Measurements from ENCODE around the gene TOMM40L. TPM values are rescaled to one million over a fixed set of nuclear protein-coding genes. Genes with fewer than 3 reads are reported as not detected.

The TOMM40L gene
- total RNA-seq, 1 donor: 6.5 TPM

DNA sequence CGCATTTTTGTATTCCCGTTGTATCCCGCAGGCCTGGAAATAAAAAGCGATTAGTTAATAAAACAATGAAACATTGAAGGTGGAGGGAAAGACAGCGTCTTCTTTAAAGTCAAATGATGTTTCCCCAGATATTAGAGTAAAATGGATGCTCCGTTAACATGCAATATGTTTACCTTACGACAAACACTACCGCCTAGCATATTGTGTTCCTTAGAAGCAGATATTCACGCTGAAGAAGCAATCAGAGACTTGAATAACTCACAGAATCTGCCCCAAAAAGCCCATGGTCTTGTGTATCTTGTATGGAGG, 48.0 kb upstream of the TOMM40L start:
- Histone ChIP-seq H3K27ac (ENCODE audit: low read depth, low read length) (peak overlapping the region; percentile 96), H3K4me1 (ENCODE audit: insufficient read depth, low read length) (peaks cover 27% of the 10 kb centered on the region), H3K79me2 (ENCODE audit: insufficient read depth, low read length) (peaks cover 16% of the 10 kb centered on the region), H3K4me3 (ENCODE audit: insufficient read depth, low read length) (peak overlapping the region; percentile 98), H2AFZ (ENCODE audit: low read length) (peak overlapping the region; percentile 99), H3K27me3 (ENCODE audit: insufficient read depth, low read length) (no peaks in the 10 kb centered on the region), H3K4me2 (ENCODE audit: insufficient read depth, low read length) (peak overlapping the region; percentile 99), H3K9me3 (ENCODE audit: low read depth, low read length) (no peaks in the 10 kb centered on the region), H4K20me1 (ENCODE audit: insufficient read depth, low read length) (peaks cover 3% of the 10 kb centered on the region), H3K36me3 (ENCODE audit: insufficient read depth, low read length) (peaks cover 25% of the 10 kb centered on the region)
- no peak for DNase-seq (ENCODE audit: insufficient read length, low spot score, missing footprints)
- TF ChIP-seq, protein P1, sequence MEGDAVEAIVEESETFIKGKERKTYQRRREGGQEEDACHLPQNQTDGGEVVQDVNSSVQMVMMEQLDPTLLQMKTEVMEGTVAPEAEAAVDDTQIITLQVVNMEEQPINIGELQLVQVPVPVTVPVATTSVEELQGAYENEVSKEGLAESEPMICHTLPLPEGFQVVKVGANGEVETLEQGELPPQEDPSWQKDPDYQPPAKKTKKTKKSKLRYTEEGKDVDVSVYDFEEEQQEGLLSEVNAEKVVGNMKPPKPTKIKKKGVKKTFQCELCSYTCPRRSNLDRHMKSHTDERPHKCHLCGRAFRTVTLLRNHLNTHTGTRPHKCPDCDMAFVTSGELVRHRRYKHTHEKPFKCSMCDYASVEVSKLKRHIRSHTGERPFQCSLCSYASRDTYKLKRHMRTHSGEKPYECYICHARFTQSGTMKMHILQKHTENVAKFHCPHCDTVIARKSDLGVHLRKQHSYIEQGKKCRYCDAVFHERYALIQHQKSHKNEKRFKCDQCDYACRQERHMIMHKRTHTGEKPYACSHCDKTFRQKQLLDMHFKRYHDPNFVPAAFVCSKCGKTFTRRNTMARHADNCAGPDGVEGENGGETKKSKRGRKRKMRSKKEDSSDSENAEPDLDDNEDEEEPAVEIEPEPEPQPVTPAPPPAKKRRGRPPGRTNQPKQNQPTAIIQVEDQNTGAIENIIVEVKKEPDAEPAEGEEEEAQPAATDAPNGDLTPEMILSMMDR (IDR thresholded peaks at IDR 0.05; ENCODE audit: extremely low read depth, low read depth, low read length): no peak

DNA sequence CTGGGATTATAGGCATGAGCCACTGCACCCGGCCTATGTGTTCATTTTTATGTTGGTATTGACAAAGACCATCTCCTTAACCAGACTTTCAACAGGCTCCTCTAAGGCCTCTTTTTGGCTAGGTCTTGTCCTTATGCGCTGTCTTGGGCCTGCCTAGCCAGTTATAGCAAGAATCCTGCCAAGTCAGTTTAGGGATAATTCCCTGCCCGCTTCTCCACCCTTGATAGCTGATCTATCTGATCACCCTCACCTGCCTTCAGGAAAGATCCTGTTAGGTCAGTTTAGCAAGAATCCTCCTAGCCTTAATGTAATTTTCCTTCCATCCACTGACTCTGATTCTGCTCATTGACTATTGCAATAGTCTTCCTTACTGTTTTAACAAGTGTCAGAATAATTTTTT, 46.2 kb upstream of the TOMM40L start:
- TF ChIP-seq, protein P1 (IDR thresholded peaks at IDR 0.05; ENCODE audit: extremely low read depth, low read depth, low read length): no peak
- no peak overlapping the region for H3K4me2 ChIP-seq (ENCODE audit: insufficient read depth, low read length)

DNA sequence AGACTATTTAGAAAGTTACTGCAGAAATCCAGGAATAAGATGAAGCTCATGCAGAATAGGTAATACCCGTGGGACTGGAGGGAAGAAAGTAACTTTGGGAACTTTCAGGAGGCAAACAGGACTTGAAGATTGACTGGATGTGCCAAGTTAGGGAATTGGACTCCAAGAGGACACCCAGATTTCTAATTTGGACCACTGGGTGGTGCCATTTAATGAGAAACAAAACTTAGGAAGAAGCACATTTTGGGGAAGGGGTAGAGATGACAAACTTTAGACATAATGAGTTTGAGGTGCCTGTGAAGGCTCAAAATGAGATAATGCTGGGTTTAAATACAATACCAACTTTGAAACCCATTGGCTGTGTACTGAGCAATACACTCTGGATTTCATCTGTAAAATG, 45.2 kb upstream of the TOMM40L start:
- no peaks in the 10 kb centered on the region for H3K9me3 ChIP-seq (ENCODE audit: low read depth, low read length)
- H3K4me3 ChIP-seq (ENCODE audit: insufficient read depth, low read length): no peak overlapping the region
- H3K4me2 ChIP-seq (ENCODE audit: insufficient read depth, low read length): no peak overlapping the region
- H3K27ac ChIP-seq (ENCODE audit: low read depth, low read length): no peak overlapping the region
- no peak for DNase-seq (ENCODE audit: insufficient read length, low spot score, missing footprints)
- peaks cover 3% of the 10 kb centered on the region for H3K36me3 ChIP-seq (ENCODE audit: insufficient read depth, low read length)
- H3K27me3 ChIP-seq (ENCODE audit: insufficient read depth, low read length): no peaks in the 10 kb centered on the region
- H4K20me1 ChIP-seq (ENCODE audit: insufficient read depth, low read length): peaks cover 3% of the 10 kb centered on the region
- peaks cover 25% of the 10 kb centered on the region for H3K4me1 ChIP-seq (ENCODE audit: insufficient read depth, low read length)
- TF ChIP-seq, protein P1 (IDR thresholded peaks at IDR 0.05; ENCODE audit: extremely low read depth, low read depth, low read length): peak; percentile 46
- H3K79me2 ChIP-seq (ENCODE audit: insufficient read depth, low read length): peaks cover 16% of the 10 kb centered on the region
- H2AFZ ChIP-seq (ENCODE audit: low read length): no peak overlapping the region

More for the DNA sequence above, 46.2 kb upstream of the TOMM40L start:
- Histone ChIP-seq H3K4me3 (ENCODE audit: insufficient read depth, low read length) (no peak overlapping the region), H3K79me2 (ENCODE audit: insufficient read depth, low read length) (peaks cover 16% of the 10 kb centered on the region), H3K27me3 (ENCODE audit: insufficient read depth, low read length) (no peaks in the 10 kb centered on the region), H2AFZ (ENCODE audit: low read length) (no peak overlapping the region), H3K27ac (ENCODE audit: low read depth, low read length) (no peak overlapping the region), H3K9me3 (ENCODE audit: low read depth, low read length) (no peaks in the 10 kb centered on the region), H3K36me3 (ENCODE audit: insufficient read depth, low read length) (peaks cover 12% of the 10 kb centered on the region), H3K4me1 (ENCODE audit: insufficient read depth, low read length) (peaks cover 17% of the 10 kb centered on the region), H4K20me1 (ENCODE audit: insufficient read depth, low read length) (peaks cover 3% of the 10 kb centered on the region)
- no peak for DNase-seq (ENCODE audit: insufficient read length, low spot score, missing footprints)

DNA sequence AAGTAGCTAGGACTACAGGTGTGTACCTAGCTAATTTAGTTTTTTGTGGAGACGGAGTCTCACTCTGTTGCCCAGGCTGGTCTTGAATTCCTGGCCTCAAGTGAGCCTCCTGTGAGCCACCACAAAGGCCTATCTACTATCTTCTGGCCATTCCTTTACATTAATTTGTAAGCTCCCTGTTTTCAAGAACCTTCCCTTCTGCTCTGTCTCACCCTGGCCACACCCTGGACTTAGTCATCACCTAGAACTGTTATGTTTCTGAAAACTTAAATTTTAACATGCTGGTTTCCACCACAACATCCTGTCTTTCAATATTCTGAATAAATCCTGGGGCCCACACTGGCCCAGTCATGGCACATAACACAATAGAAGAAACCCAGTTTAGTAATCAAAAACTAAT, 43.6 kb upstream of the TOMM40L start:
- Histone ChIP-seq H3K27ac (ENCODE audit: low read depth, low read length) (no peak overlapping the region), H4K20me1 (ENCODE audit: insufficient read depth, low read length) (no peaks in the 10 kb centered on the region), H3K9me3 (ENCODE audit: low read depth, low read length) (no peaks in the 10 kb centered on the region), H3K79me2 (ENCODE audit: insufficient read depth, low read length) (peaks cover 1% of the 10 kb centered on the region), H3K36me3 (ENCODE audit: insufficient read depth, low read length) (no peaks in the 10 kb centered on the region), H3K4me2 (ENCODE audit: insufficient read depth, low read length) (no peak overlapping the region), H3K4me3 (ENCODE audit: insufficient read depth, low read length) (no peak overlapping the region), H2AFZ (ENCODE audit: low read length) (peak overlapping the region; percentile 53), H3K27me3 (ENCODE audit: insufficient read depth, low read length) (no peaks in the 10 kb centered on the region), H3K4me1 (ENCODE audit: insufficient read depth, low read length) (peaks cover 21% of the 10 kb centered on the region)
- DNase-seq (ENCODE audit: insufficient read length, low spot score, missing footprints): no peak
- TF ChIP-seq, protein P1 (IDR thresholded peaks at IDR 0.05; ENCODE audit: extremely low read depth, low read depth, low read length): no peak
